MCF 10A (cell line): Measurements from ENCODE around the gene FCAR. TPM values are rescaled to one million over a fixed set of nuclear protein-coding genes. Genes with fewer than 3 reads are reported as not detected.
"Not testable (repeated sequence)": the region's sequence is repeated elsewhere in the genome, so short reads cannot be mapped to it uniquely, and the experiment has no call there.

Experiments used
- Bru-seq: library from RNA; stranded (reverse); fragments of 400-500 nt; gene quantifications from one replicate; lab custom pipeline; 2021; lab: Mats Ljungman, UMichigan
- BruChase-seq, 2 experiments: library from RNA; stranded (reverse); fragments of 400-500 nt; gene quantifications; one replicate each; lab custom pipeline; 2021; lab: Mats Ljungman, UMichigan
- BruUV-seq: library from RNA; stranded (reverse); fragments of 400-500 nt; replicated peaks from 2 replicates; lab custom pipeline; 2021; lab: Mats Ljungman, UMichigan
- CTCF ChIA-PET: fragments of 300-600 bp; sonication (Branson Sonifier 250); formaldehyde crosslinking; extraction: SDS; loops from one replicate; lab custom pipeline; 2021; ENCODE audit warnings: antibody characterized with exemption, inconsistent platforms; lab: Yijun Ruan, JAX
- POLR2A ChIA-PET: fragments of 300-600, 350-650 bp; sonication (Branson Sonifier 250); formaldehyde crosslinking; extraction: SDS; loops from one replicate; lab custom pipeline; 2020; ENCODE audit warnings: antibody characterized with exemption, inconsistent platforms; lab: Yijun Ruan, JAX
- DNase-seq: peaks from one replicate; pipeline ENCODE4 v3.0.0-alpha.2; 2018; ENCODE audit not compliant: unreplicated experiment
- H3K27ac Mint-ChIP-seq: one replicate; pipeline ENCODE4 v1.8.0; 2022; ENCODE audit warnings: mild to moderate bottlenecking, low read depth, mixed read lengths; ENCODE audit not compliant: unreplicated experiment
- H3K27me3 Mint-ChIP-seq: one replicate; pipeline ENCODE4 v1.8.0; 2022; ENCODE audit warnings: mixed read lengths; ENCODE audit not compliant: insufficient read depth, unreplicated experiment
- H3K36me3 Mint-ChIP-seq: one replicate; pipeline ENCODE4 v1.8.0; 2022; ENCODE audit warnings: mild to moderate bottlenecking, moderate library complexity, mixed read lengths; ENCODE audit not compliant: insufficient read depth, unreplicated experiment
- H3K4me1 Mint-ChIP-seq: one replicate; pipeline ENCODE4 v1.8.0; 2022; ENCODE audit warnings: mixed read lengths; ENCODE audit not compliant: insufficient read depth, unreplicated experiment
- H3K4me3 Mint-ChIP-seq: one replicate; pipeline ENCODE4 v1.8.0; 2022; ENCODE audit warnings: mild to moderate bottlenecking, moderate library complexity, mixed read lengths; ENCODE audit not compliant: unreplicated experiment
- H3K9me3 Mint-ChIP-seq: one replicate; pipeline ENCODE4 v1.8.0; 2022; ENCODE audit warnings: mixed read lengths; ENCODE audit not compliant: unreplicated experiment
- intact Hi-C: fragments of 100-400 bp; cut with micrococcal nuclease; formaldehyde crosslinking; loops from 2 replicates; pipeline ENCODE4 v1.14.1; 2022
- long read RNA-seq: library from polyadenylated mRNA; stranded (forward); transcript quantifications from one replicate; pipeline ENCODE4 v2.0.0, GENCODE V29; 2022
- total RNA-seq: library from RNA; stranded (reverse); gene quantifications from 2 replicates; pipeline ENCODE4 v1.2.3, GENCODE V29; 2022
- TF ChIP-seq, protein P1 (sequence below): fragments of 200-600 bp; IDR thresholded peaks from one replicate; pipeline ENCODE4 v1.8.0; 2022; ENCODE audit warnings: antibody characterized with exemption, mild to moderate bottlenecking; ENCODE audit not compliant: unreplicated experiment

FCAR gene
- total RNA-seq (not detected in 2 replicates), Bru-seq, nascent RNA (percentile 10 among the genes with signal in this experiment), BruChase-seq, experiment 1, labeled RNA remaining after a 6-hour chase (percentile 13 among the genes with signal in this experiment), BruChase-seq, experiment 2, labeled RNA remaining after a 2-hour chase (percentile 11 among the genes with signal in this experiment)
- long read RNA-seq: 0 reads

DNA sequence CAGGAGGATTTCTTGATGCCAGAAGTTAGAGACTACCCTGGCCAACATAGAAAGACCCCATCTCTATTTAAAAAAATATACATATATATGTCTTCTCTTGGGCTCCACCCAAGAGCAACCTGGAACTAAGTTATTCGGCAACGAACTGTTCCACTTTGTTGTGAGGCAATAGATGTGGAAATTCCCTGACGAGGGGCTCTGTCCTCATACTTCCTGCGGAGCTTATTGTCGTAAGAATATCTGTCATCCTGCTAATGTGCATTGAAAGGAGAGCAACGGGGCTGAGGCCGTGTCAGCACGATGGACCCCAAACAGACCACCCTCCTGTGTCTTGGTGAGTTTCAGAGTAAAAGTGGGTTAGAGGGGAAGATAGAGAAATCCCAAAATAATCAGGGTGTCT is at the start of gene FCAR:
Gene FCAR (plus strand): TSS at position 246 of the 400 bp plus-strand sequence. CDS start 55 bp downstream, at position 301.
- TF ChIP-seq, protein P1, sequence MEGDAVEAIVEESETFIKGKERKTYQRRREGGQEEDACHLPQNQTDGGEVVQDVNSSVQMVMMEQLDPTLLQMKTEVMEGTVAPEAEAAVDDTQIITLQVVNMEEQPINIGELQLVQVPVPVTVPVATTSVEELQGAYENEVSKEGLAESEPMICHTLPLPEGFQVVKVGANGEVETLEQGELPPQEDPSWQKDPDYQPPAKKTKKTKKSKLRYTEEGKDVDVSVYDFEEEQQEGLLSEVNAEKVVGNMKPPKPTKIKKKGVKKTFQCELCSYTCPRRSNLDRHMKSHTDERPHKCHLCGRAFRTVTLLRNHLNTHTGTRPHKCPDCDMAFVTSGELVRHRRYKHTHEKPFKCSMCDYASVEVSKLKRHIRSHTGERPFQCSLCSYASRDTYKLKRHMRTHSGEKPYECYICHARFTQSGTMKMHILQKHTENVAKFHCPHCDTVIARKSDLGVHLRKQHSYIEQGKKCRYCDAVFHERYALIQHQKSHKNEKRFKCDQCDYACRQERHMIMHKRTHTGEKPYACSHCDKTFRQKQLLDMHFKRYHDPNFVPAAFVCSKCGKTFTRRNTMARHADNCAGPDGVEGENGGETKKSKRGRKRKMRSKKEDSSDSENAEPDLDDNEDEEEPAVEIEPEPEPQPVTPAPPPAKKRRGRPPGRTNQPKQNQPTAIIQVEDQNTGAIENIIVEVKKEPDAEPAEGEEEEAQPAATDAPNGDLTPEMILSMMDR: no peak
- Mint-ChIP-seq H3K4me1 (no peaks in the 10 kb centered on the region), H3K36me3 (no peaks in the 10 kb centered on the region), H3K27me3 (no peaks in the 10 kb centered on the region), H3K4me3 (no peak within 1 kb of the TSS), H3K27ac (no peak within 1 kb of the TSS), H3K9me3 (peaks cover 25% of the 10 kb centered on the region)
- CTCF ChIA-PET: interaction anchor here (0.6 to 1.3 kb wide), 2 partner anchors 76 to 200 kb away, joined by 3 to 4 read pairs; no protein-coding TSS in a partner anchor
- no TSS peak for BruUV-seq
- POLR2A ChIA-PET: interaction anchor here (1.8 kb wide), 1 partner anchor 14 kb away, joined by 5 read pairs; no protein-coding TSS in a partner anchor
- DNase-seq: no peak
- intact Hi-C loops: no loop called here

DNA sequence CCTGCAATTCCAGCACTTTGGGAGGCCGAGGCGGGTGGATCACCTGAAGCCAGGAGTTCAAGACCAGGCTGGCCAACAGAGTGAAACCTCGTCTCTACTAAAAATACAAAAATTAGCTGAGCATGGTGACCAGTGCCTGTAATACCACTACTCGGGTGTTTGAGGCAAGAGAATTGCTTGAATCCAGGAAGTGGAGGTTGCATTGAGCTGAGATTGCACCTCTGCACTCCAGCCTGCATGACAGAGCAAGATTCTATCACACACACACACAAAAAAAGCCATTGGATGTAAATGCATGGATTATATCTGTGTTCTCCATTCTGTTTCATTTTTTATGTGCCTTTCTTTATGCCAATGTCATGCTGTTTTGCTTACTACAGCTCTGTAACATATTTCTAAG is 49.6 kb upstream of the FCAR start:
- DNase-seq, BruUV-seq, H3K4me1 Mint-ChIP-seq, H3K27me3 Mint-ChIP-seq, H3K36me3 Mint-ChIP-seq, H3K4me3 Mint-ChIP-seq, H3K27ac Mint-ChIP-seq, intact Hi-C loops: not testable (repeated sequence)
- CTCF ChIA-PET: interaction anchor here (0.7 kb wide), 1 partner anchor 264 kb away, joined by 4 read pairs; no protein-coding TSS in a partner anchor
- peaks cover 36% of the 10 kb centered on the region for H3K9me3 Mint-ChIP-seq
- POLR2A ChIA-PET: interaction anchor here (1.1 to 1.3 kb wide), 2 partner anchors 31 to 35 kb away, joined by 3 to 5 read pairs; no protein-coding TSS in a partner anchor

DNA sequence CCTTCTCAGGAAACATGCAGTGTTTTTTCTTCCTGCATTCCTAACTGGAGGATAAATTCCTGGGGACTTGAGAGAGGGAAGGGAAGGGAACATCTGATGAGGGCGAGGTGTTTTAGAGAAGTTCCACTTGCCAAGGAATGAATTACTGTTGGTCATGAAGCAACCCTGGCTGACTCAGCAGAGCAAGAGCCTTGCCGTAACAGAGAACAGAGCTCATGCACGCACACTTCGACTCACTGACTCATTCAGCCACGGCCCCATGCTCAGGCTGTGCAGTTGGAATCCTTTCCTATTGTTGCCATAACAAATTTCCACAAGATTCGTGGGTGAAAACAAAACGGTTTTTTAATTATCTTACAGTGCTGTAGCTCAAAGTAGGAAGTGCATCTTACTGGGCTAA is 48.7 kb upstream of the FCAR start:
- H3K27me3 Mint-ChIP-seq, intact Hi-C loops, BruUV-seq, CTCF ChIA-PET, H3K36me3 Mint-ChIP-seq, H3K27ac Mint-ChIP-seq, H3K4me3 Mint-ChIP-seq, H3K4me1 Mint-ChIP-seq: not testable (repeated sequence)
- H3K9me3 Mint-ChIP-seq: peaks cover 33% of the 10 kb centered on the region
- peak; percentile 13 for DNase-seq
- POLR2A ChIA-PET: interaction anchor here (0.7 to 1.3 kb wide), 5 partner anchors 32 to 790 kb away, joined by 3 to 5 read pairs (median 3); no protein-coding TSS in a partner anchor

DNA sequence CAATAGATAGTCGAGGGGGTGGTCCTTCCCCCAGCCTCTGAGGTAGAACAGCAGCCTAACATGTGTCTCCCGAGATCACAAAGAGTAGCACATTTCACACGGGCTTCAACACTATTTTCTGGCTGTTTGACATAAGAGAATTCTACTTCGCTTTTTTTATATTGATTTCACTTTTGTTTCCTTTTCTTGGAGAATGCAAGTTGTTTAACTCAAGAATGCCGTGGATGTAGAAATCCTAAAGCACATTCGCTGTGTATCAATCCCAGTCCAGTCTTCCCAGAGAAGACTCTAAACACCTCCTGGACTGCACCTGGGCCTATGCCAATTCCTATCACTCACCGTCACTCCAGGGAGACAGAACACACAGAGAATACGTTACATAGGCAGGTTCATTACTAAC is 46.0 kb upstream of the FCAR start:
- H3K27me3 Mint-ChIP-seq, H3K27ac Mint-ChIP-seq, intact Hi-C loops, H3K4me1 Mint-ChIP-seq, DNase-seq, H3K36me3 Mint-ChIP-seq, CTCF ChIA-PET, H3K4me3 Mint-ChIP-seq, BruUV-seq, POLR2A ChIA-PET: not testable (repeated sequence)
- H3K9me3 Mint-ChIP-seq: peaks cover 39% of the 10 kb centered on the region

DNA sequence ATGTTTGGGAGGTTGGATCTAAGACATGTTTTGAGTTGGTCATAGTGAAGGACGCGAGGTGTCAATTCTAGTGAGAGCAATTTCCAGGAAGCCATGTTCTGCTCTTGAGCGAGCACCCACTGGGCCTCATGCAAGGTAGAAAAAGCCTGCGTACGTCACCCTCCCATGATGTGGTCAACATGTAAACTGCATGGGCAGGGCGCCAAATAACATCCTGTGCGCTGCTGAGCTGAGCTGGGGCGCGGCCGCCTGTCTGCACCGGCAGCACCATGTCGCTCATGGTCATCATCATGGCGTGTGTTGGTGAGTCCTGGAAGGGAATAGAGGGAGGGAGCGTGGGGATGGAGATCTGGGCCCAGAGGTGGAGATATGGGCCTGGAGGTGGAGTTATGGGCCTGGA is 41.5 kb upstream of the FCAR start, which contains the start of gene KIR2DS4:
Gene KIR2DS4 (plus strand): TSS at position 181 of the 400 bp plus-strand sequence.
- peaks cover 35% of the 10 kb centered on the region for H3K9me3 Mint-ChIP-seq
- intact Hi-C loops, CTCF ChIA-PET, H3K27ac Mint-ChIP-seq, POLR2A ChIA-PET, DNase-seq, BruUV-seq, H3K4me1 Mint-ChIP-seq, H3K4me3 Mint-ChIP-seq, H3K36me3 Mint-ChIP-seq, H3K27me3 Mint-ChIP-seq: not testable (repeated sequence)

DNA sequence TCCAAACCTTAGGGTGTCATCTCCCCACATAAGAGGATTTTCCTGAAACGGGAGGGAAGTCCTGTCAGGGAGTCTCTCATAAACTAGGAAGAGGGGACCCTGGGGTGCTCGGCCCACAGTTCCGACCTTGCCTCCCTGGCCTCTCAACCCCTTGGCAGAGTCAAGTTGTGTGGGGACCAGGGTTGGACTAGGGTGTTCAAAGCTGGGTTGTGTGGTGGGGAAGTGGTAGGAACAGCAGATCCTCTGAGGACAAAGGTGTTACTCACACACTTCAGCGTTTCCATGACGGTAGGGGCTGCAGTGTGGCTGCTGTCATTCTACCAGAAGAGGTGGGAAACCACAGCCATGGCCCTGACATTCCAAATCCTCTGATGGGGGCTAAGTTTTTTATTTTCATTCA is 38.9 kb upstream of the FCAR start:
- CTCF ChIA-PET, H3K4me3 Mint-ChIP-seq, BruUV-seq, POLR2A ChIA-PET, DNase-seq, H3K27ac Mint-ChIP-seq, H3K36me3 Mint-ChIP-seq, H3K27me3 Mint-ChIP-seq, H3K4me1 Mint-ChIP-seq, intact Hi-C loops: not testable (repeated sequence)
- H3K9me3 Mint-ChIP-seq: peaks cover 50% of the 10 kb centered on the region

DNA sequence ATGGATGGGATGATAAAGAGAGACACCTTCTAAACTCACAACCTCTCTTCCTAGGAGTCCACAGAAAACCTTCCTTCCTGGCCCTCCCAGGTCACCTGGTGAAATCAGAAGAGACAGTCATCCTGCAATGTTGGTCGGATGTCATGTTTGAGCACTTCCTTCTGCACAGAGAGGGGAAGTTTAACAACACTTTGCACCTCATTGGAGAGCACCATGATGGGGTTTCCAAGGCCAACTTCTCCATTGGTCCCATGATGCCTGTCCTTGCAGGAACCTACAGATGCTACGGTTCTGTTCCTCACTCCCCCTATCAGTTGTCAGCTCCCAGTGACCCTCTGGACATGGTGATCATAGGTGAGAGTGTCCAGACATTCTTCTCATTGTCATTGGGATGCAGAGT is 36.5 kb upstream of the FCAR start:
- H3K27me3 Mint-ChIP-seq, intact Hi-C loops: not testable (repeated sequence)

DNA sequence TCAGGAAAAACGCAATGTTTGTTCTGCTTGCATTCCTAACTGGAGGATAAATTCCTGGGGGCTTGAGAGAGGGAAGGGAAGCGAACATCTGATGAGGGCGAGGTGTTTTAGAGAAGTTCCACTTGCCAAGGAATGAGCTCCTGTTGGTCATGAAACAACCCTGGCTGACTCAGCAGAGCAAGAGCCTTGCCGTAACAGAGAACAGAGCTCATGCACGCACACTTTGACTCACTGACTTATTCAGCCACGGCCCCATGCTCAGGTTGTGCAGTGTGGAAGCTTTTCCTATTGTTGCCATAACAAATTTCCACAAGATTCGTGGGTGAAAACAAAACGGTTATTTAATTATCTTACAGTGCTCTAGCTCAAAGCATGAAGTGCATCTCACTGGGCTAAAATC is 30.9 kb upstream of the FCAR start:
- DNase-seq, H3K4me3 Mint-ChIP-seq, H3K27me3 Mint-ChIP-seq, H3K4me1 Mint-ChIP-seq, intact Hi-C loops, CTCF ChIA-PET, BruUV-seq, H3K36me3 Mint-ChIP-seq, POLR2A ChIA-PET, H3K27ac Mint-ChIP-seq: not testable (repeated sequence)
- H3K9me3 Mint-ChIP-seq: peaks cover 29% of the 10 kb centered on the region

More for the DNA sequence above, 36.5 kb upstream of the FCAR start:
- H3K36me3 Mint-ChIP-seq, BruUV-seq, POLR2A ChIA-PET, H3K27ac Mint-ChIP-seq, H3K4me3 Mint-ChIP-seq, H3K4me1 Mint-ChIP-seq, DNase-seq: not testable (repeated sequence)
- CTCF ChIA-PET: interaction anchor here (0.6 kb wide), 1 partner anchor 358 kb away, joined by 5 read pairs; no protein-coding TSS in a partner anchor
- peaks cover 36% of the 10 kb centered on the region for H3K9me3 Mint-ChIP-seq
